T-cell (primary cell): ENCODE measurements around the gene ABHD15. TPM values are rescaled to one million over a fixed set of nuclear protein-coding genes. Genes with fewer than 3 reads are reported as not detected.

Experiments
- ATAC-seq, 4 experiments: fragments of 200-7000 bp in 3 of 4; fragments of 150-1000 bp in 1 of 4; cut with Tn5 transposase; replicated peaks in 1 of 4; 1 replicate in 3 of 4; 2 replicates in 1 of 4; pipeline ENCODE4 v1.10.0; 2021; ENCODE audit warnings: moderate library complexity in 3 of 4, mild to moderate bottlenecking in 2 of 4, moderate number of reproducible peaks in 1 of 4
- CTCF ChIA-PET, 2 donors: fragments of 300-600 bp; sonication (Branson Sonifier 250); formaldehyde crosslinking; loops; one replicate each; lab custom pipeline; 2022; ENCODE audit warnings: antibody characterized with exemption in 2 of 2; lab: Charles Lee
- POLR2A ChIA-PET, 2 donors: fragments of 300-600 bp; sonication (Branson Sonifier 250); formaldehyde crosslinking; loops; one replicate each; lab custom pipeline; 2022; ENCODE audit warnings: antibody characterized with exemption in 2 of 2; lab: Charles Lee
- DNase-seq, 35 experiments: peaks; one replicate each; pipeline versions ENCODE4 v3.0.0 to v3.0.0-alpha.2; 2013 to 2023
- H3K27ac ChIP-seq: one replicate; pipeline ENCODE4 v1.5.1; 2013; ENCODE audit warnings: low read length
- H3K27me3 ChIP-seq, 2 experiments: replicated peaks in 1 of 2; 1 replicate in 1 of 2; 2 replicates in 1 of 2; pipeline versions ENCODE4 v1.6.1 to v1.7.0; 2013; ENCODE audit warnings: low read length in 1 of 2, mixed read lengths in 1 of 2; ENCODE audit not compliant: control insufficient read depth in 2 of 2, insufficient read depth in 2 of 2; ENCODE audit errors: extremely low read depth in 1 of 2
- H3K36me3 ChIP-seq, 2 donors: 1 replicate in 1 of 2; 2 replicates in 1 of 2; pipeline versions ENCODE4 v1.6.1 to v1.7.0; 2013; ENCODE audit warnings: low read length in 1 of 2; ENCODE audit not compliant: control insufficient read depth in 2 of 2, insufficient read depth in 1 of 2; ENCODE audit errors: extremely low read depth in 1 of 2
- H3K4me1 ChIP-seq, 2 experiments: 1 replicate in 1 of 2; 2 replicates in 1 of 2; pipeline versions ENCODE4 v1.6.1 to v1.7.0; 2013; ENCODE audit warnings: low read length in 2 of 2, mixed read lengths in 1 of 2; ENCODE audit not compliant: insufficient read depth in 2 of 2, control insufficient read depth in 1 of 2; ENCODE audit errors: extremely low read depth in 1 of 2
- H3K4me3 ChIP-seq, 2 donors: 1 replicate in 1 of 2; 2 replicates in 1 of 2; pipeline versions ENCODE4 v1.5.1 to v1.7.0; 2013; ENCODE audit warnings: mild to moderate bottlenecking in 2 of 2, low read length in 1 of 2, moderate library complexity in 1 of 2; ENCODE audit not compliant: control insufficient read depth in 1 of 2; ENCODE audit errors: extremely low read depth in 1 of 2
- H3K9me3 ChIP-seq: 2 replicates; pipeline ENCODE4 v1.7.0; 2013
- H3K27ac Mint-ChIP-seq, 2 donors: one replicate each; pipeline ENCODE4 v1.8.0; 2020 to 2021; ENCODE audit warnings: mild to moderate bottlenecking in 2 of 2, mixed read lengths in 2 of 2
- H3K27me3 Mint-ChIP-seq, 2 donors: one replicate each; pipeline ENCODE4 v1.8.0; 2021 to 2022; ENCODE audit warnings: mixed read lengths in 2 of 2
- H3K36me3 Mint-ChIP-seq: one replicate; pipeline ENCODE4 v1.8.0; 2021; ENCODE audit warnings: mixed read lengths
- H3K4me1 Mint-ChIP-seq, 3 donors: one replicate each; pipeline ENCODE4 v1.8.0; 2020 to 2022; ENCODE audit warnings: mixed read lengths in 3 of 3, mild to moderate bottlenecking in 1 of 3
- H3K4me3 Mint-ChIP-seq, 3 donors: one replicate each; pipeline ENCODE4 v1.8.0; 2020 to 2022; ENCODE audit warnings: mild to moderate bottlenecking in 3 of 3, mixed read lengths in 3 of 3, moderate library complexity in 3 of 3
- H3K9me3 Mint-ChIP-seq, 3 donors: one replicate each; pipeline ENCODE4 v1.8.0; 2020 to 2022; ENCODE audit warnings: mixed read lengths in 3 of 3
- WGBS: methylation state at CpG from one replicate; pipeline ENCODE4 v1.1.5; 2013; ENCODE audit warnings: missing lambda C conversion rate; ENCODE audit not compliant: insufficient coverage; 5-methylcytosine and 5-hydroxymethylcytosine counted together
- total RNA-seq, 35 experiments: library from RNA in 6 of 35; stranded (reverse) in 6 of 35; fragments of 120-200 nt in 1 of 35; gene quantifications; one replicate each; pipeline versions ENCODE4 v1.2.1 to v1.2.4 and lab custom pipeline; 2013 to 2026

ABHD15 gene
- total RNA-seq, 5 donors from 2014 or later (not counting 1 experiment from before 2014, with no cell fraction given) = 7.9 to 23.1 (median 16.5) TPM

GRCh38 chr17:29588562-29589411, 21.9 kb upstream of the ABHD15 start:
- Histone ChIP-seq H3K4me1 (peaks cover 38 to 84% of the 10 kb centered on the region in 2 experiments), H3K9me3 (no peaks in the 10 kb centered on the region), H3K27me3 (peaks cover 0 to 2% of the 10 kb centered on the region in 2 experiments), H3K4me3 (peak overlapping the region; percentile 75 to 80), H3K27ac (peak overlapping the region; percentile 11), H3K36me3 (no peaks in the 10 kb centered on the region)
- Mint-ChIP-seq H3K27me3 (no peaks in the 10 kb centered on the region), H3K27ac (peak overlapping the region; percentile 92 to 94), H3K36me3 (no peaks in the 10 kb centered on the region), H3K4me3 (peak overlapping the region; percentile 87 to 93 (median 89)), H3K9me3 (no peaks in the 10 kb centered on the region), H3K4me1 (peaks cover 67 to 75% (median 75%) of the 10 kb centered on the region in 3 donors)
- under 1% methylated on average over 70 of the region's 72 CpGs for WGBS
- ChIA-PET CTCF (interaction anchor here in 1 of 2 donors (1.2 to 2.0 kb wide), 2 partner anchors 28 to 32 kb away, joined by 4 to 10 read pairs; no protein-coding TSS in a partner anchor), POLR2A (no interaction called here)
- peak in 14 of 35 experiments; percentile 8 to 62 (median 38) for DNase-seq
- peak; percentile 12 to 37 (median 25) for ATAC-seq

- no peak for DNase-seq
- Histone ChIP-seq H3K9me3 (no peaks in the 10 kb centered on the region), H3K36me3 (peaks cover under 1 to 6% of the 10 kb centered on the region in 2 donors), H3K27me3 (no peaks in the 10 kb centered on the region), H3K4me1 (peaks cover 37 to 81% of the 10 kb centered on the region in 2 experiments), H3K4me3 (peak overlapping the region; percentile 75 to 80), H3K27ac (peak overlapping the region; percentile 11)
- ChIA-PET CTCF (interaction anchor here in 1 of 2 donors (0.9 to 2.0 kb wide), 3 partner anchors 20 to 32 kb away, joined by 3 to 10 read pairs (median 4); partner anchors contain the start of gene TP53I13), POLR2A (no interaction called here)
- no peak for ATAC-seq
- Mint-ChIP-seq H3K4me1 (peaks cover 69 to 78% (median 75%) of the 10 kb centered on the region in 3 donors), H3K27ac (peak overlapping the region; percentile 92 to 94), H3K9me3 (no peaks in the 10 kb centered on the region), H3K27me3 (no peaks in the 10 kb centered on the region), H3K4me3 (peak overlapping the region; percentile 87 to 93 (median 89)), H3K36me3 (no peaks in the 10 kb centered on the region)
- WGBS = 3% methylated on average over 3 of the region's 8 CpGs
Measured at GRCh38 chr17:29588017-29588561, 21.3 kb upstream of the ABHD15 start.

DNA sequence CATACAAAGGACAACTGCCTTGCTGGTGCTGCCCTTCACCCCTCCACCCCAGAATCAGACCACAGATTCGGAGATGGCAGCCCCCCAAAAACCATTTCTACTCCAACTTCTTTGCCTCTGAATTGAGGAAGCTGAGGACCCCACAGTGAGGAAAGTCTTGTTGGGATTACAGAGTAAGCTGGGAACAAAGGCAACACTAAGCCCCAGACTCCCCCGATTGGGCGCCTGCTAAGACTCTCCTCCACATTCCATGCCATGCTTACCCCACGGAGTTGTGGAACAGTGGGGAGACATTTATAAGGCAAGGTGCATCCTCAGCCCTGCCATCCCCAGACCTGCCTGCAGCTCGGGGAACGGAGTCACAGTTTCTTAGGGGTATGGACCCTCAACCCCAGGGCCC, 20.8 kb upstream of the ABHD15 start:
- H3K4me1 ChIP-seq = peaks cover 36 to 77% of the 10 kb centered on the region in 2 experiments
- WGBS = 75% methylated on average over 2 of the region's 6 CpGs
- H3K9me3 ChIP-seq = no peaks in the 10 kb centered on the region
- H3K9me3 Mint-ChIP-seq = no peaks in the 10 kb centered on the region
- peak overlapping the region; percentile 87 to 93 (median 89) for H3K4me3 Mint-ChIP-seq
- no peak overlapping the region for H3K27ac ChIP-seq
- ATAC-seq = no peak
- H3K36me3 ChIP-seq = peaks cover 5 to 11% of the 10 kb centered on the region in 2 donors
- ChIA-PET CTCF (interaction anchor here in 1 of 2 donors (0.9 to 2.0 kb wide), 3 partner anchors 19 to 33 kb away, joined by 3 to 10 read pairs (median 4); partner anchors contain the start of gene TP53I13), POLR2A (no interaction called here)
- H3K4me3 ChIP-seq = peak overlapping the region in 1 of 2 donors; percentile 75
- H3K36me3 Mint-ChIP-seq = no peaks in the 10 kb centered on the region
- DNase-seq = no peak
- H3K27me3 ChIP-seq = no peaks in the 10 kb centered on the region
- no peaks in the 10 kb centered on the region for H3K27me3 Mint-ChIP-seq
- peak overlapping the region; percentile 92 to 94 for H3K27ac Mint-ChIP-seq
- H3K4me1 Mint-ChIP-seq = peaks cover 69 to 75% (median 72%) of the 10 kb centered on the region in 3 donors

GRCh38 chr17:29586676-29587469, 20.0 kb upstream of the ABHD15 start:
- POLR2A ChIA-PET = no interaction called here
- DNase-seq = no peak
- H3K4me3 Mint-ChIP-seq = peak overlapping the region; percentile 87 to 93 (median 89)
- CTCF ChIA-PET = interaction anchor here in 1 of 2 donors (0.6 to 2.0 kb wide), 3 partner anchors 19 to 191 kb away, joined by 3 to 10 read pairs (median 4); partner anchors contain the start of gene TP53I13
- H3K27ac Mint-ChIP-seq = peak overlapping the region; percentile 92 to 94
- H3K9me3 Mint-ChIP-seq = no peaks in the 10 kb centered on the region
- H3K27ac ChIP-seq = no peak overlapping the region
- no peaks in the 10 kb centered on the region for H3K27me3 ChIP-seq
- 96% methylated on average over 3 of the region's 9 CpGs for WGBS
- H3K36me3 Mint-ChIP-seq = peaks cover 3% of the 10 kb centered on the region
- peaks cover 65 to 68% (median 68%) of the 10 kb centered on the region in 3 donors for H3K4me1 Mint-ChIP-seq
- H3K4me3 ChIP-seq = no peak overlapping the region
- H3K4me1 ChIP-seq = peaks cover 30 to 70% of the 10 kb centered on the region in 2 experiments
- peaks cover 6 to 17% of the 10 kb centered on the region in 2 donors for H3K36me3 ChIP-seq
- no peak for ATAC-seq
- H3K27me3 Mint-ChIP-seq = no peaks in the 10 kb centered on the region
- no peaks in the 10 kb centered on the region for H3K9me3 ChIP-seq

DNA sequence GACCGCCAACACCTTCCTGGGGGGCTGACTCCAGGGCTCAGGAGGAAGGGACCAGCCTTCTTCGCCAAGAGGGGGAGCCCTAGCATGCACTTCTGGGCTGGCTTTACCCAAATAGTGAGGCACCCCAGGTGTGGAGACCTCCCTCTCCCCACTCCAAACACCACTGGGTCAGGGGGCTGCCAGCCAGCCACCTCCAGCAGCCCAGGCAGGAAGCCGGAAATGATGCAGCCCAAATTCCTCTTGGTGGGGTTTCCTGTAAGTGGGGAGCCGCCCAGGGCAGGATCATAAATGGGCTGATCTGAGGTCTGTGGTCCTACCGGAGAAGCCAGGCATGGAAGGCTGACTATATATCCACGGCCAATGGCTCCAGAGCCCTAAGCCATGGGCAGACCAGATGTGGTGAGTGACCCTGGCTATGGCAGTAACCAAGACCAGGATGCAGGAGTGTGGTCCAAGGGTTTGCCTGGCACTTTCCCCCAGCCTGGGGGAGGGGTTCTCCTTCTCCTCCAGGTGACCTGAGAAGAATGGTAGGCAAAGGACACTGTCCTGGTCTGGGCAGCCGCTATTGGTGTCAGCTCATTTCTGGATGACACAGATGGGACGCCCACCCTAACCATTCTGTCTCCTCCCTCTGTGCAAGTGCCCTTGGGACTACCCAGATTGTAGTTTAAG, 18.4 kb upstream of the ABHD15 start:
- Mint-ChIP-seq H3K27me3 (no peaks in the 10 kb centered on the region), H3K4me3 (peak overlapping the region in 2 of 3 donors; percentile 39 to 48), H3K4me1 (peaks cover 55 to 56% (median 56%) of the 10 kb centered on the region in 3 donors), H3K27ac (peak overlapping the region; percentile 66 to 86), H3K36me3 (peaks cover 6% of the 10 kb centered on the region), H3K9me3 (no peaks in the 10 kb centered on the region)
- no peaks in the 10 kb centered on the region for H3K9me3 ChIP-seq
- ATAC-seq (no peak), DNase-seq (peak in 6 of 35 experiments; percentile 11 to 55 (median 36))
- 55% methylated on average over 3 of the region's 8 CpGs for WGBS
- H3K4me1 ChIP-seq = peaks cover 18 to 64% of the 10 kb centered on the region in 2 experiments
- CTCF ChIA-PET = interaction anchor here (0.7 to 1.6 kb wide), 4 partner anchors 30 to 758 kb away, joined by 3 to 5 read pairs (median 4); no protein-coding TSS in a partner anchor
- H3K27me3 ChIP-seq = no peaks in the 10 kb centered on the region
- H3K27ac ChIP-seq = peak overlapping the region; percentile 28
- H3K36me3 ChIP-seq = peaks cover 15 to 22% of the 10 kb centered on the region in 2 donors
- POLR2A ChIA-PET = no interaction called here
- peak overlapping the region in 1 of 2 donors; percentile 56 for H3K4me3 ChIP-seq
